ENCODE results near the gene TMEM181. TPM values are rescaled to one million over a fixed set of nuclear protein-coding genes. Genes with fewer than 3 reads are reported as not detected.
A peak's percentile ranks its signal among the peaks of the same experiment; 100 is the strongest.

The TMEM181 gene
- total and polyA plus RNA-seq, 12 donors = 8.8 to 29.1 (median 20.5) TPM

DNA sequence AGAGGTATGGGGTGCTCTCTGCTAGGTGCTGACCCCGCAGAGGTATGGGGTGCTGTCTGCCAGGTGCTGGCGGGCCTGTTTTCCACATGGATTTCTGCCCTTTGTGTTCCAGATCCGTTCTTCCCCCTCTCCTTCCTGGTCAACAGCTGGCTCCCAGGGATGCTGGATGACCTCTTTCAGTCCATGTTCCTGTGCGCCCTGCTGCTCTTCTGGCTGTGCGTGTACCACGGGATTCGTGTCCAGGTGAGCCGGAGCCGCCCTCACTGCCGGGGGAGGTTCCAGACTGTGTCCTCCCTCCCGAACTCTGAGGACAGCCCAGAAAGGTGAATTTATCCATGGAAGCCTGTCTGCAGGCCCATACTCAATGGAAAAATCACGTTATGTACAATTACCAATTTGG lies 48.3 kb downstream of the TMEM181 start:
- H3K9me3 ChIP-seq (replicated peaks in 1 of 3) = no peaks in the 10 kb centered on the region
- no peaks in the 10 kb centered on the region for H3K27me3 ChIP-seq
- intact Hi-C loops (cut with DNase I) = loop anchor here in 1 of 2 donors (10.0 kb wide), 1 partner anchor 383 kb away; no protein-coding TSS in a partner anchor
- DNase-seq = peak in 1 of 7 donors; percentile 31
- no peak overlapping the region for H3K27ac ChIP-seq
- peaks cover 0 to 13% of the 10 kb centered on the region in 2 donors for H3K4me1 ChIP-seq (replicated peaks in 1 of 2)
- TF ChIP-seq POLR2A (IDR thresholded peaks at IDR 0.05) = no peak
- TF ChIP-seq, protein P1, sequence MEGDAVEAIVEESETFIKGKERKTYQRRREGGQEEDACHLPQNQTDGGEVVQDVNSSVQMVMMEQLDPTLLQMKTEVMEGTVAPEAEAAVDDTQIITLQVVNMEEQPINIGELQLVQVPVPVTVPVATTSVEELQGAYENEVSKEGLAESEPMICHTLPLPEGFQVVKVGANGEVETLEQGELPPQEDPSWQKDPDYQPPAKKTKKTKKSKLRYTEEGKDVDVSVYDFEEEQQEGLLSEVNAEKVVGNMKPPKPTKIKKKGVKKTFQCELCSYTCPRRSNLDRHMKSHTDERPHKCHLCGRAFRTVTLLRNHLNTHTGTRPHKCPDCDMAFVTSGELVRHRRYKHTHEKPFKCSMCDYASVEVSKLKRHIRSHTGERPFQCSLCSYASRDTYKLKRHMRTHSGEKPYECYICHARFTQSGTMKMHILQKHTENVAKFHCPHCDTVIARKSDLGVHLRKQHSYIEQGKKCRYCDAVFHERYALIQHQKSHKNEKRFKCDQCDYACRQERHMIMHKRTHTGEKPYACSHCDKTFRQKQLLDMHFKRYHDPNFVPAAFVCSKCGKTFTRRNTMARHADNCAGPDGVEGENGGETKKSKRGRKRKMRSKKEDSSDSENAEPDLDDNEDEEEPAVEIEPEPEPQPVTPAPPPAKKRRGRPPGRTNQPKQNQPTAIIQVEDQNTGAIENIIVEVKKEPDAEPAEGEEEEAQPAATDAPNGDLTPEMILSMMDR (IDR thresholded peaks at IDR 0.05) = no peak
- no peak overlapping the region for H3K4me3 ChIP-seq
- 95 to 97% (median 96%) methylated on average over 9 to 12 of the region's 12 CpGs for WGBS, 4 donors
- H3K36me3 ChIP-seq (replicated peaks in 1 of 2) = peaks cover 0 to 42% of the 10 kb centered on the region in 2 donors

DNA sequence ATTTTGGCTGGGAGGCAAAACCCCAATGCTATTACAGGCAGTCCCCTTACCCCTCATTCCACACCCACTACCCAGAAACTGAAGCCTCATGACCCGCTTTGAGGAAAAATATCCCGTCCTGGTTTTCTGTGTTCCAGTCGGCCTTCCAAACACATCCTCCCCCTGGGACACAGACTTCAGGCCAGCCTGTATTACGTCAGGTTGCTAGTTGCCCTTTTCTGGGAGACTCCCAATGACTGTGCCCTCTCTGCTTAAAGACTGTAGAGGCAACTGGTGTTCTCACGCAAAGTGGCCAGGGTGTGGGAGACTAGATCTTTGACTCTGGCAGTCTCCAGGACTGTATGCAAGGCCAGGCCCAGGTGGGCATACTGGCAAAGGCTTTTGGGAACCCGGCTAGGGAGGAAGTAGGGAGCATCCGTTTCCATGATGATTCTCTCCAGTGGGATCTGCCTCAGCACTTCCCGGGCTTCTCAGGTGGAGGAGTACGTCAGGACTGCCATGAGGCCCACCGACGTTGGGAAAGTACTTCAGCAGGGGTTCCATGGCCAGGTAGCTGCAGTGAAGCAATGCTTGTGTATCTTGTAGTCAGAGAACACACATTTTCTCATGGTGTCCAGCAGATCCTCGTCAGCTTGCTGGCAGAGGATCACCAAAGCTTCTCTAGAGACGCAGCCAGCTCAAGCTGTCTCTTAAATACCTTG lies 49.7 kb downstream of the TMEM181 start:
- Histone ChIP-seq H3K4me3 (no peak overlapping the region), H3K27ac (no peak overlapping the region), H3K27me3 (no peaks in the 10 kb centered on the region), H3K9me3 (replicated peaks in 1 of 3) (no peaks in the 10 kb centered on the region), H3K4me1 (replicated peaks in 1 of 2) (peaks cover 0 to 6% of the 10 kb centered on the region in 2 donors), H3K36me3 (replicated peaks in 1 of 2) (peaks cover 0 to 42% of the 10 kb centered on the region in 2 donors)
- intact Hi-C loops (cut with DNase I) = loop anchor here in 1 of 2 donors (10.0 kb wide), 1 partner anchor 385 kb away; no protein-coding TSS in a partner anchor
- peak in 1 of 7 donors; percentile 41 for DNase-seq
- TF ChIP-seq POLR2A (IDR thresholded peaks at IDR 0.05) = no peak
- TF ChIP-seq, protein P1 (IDR thresholded peaks at IDR 0.05) = no peak
- 89 to 95% (median 93%) methylated on average over 9 to 13 of the region's 13 CpGs for WGBS, 4 donors

DNA sequence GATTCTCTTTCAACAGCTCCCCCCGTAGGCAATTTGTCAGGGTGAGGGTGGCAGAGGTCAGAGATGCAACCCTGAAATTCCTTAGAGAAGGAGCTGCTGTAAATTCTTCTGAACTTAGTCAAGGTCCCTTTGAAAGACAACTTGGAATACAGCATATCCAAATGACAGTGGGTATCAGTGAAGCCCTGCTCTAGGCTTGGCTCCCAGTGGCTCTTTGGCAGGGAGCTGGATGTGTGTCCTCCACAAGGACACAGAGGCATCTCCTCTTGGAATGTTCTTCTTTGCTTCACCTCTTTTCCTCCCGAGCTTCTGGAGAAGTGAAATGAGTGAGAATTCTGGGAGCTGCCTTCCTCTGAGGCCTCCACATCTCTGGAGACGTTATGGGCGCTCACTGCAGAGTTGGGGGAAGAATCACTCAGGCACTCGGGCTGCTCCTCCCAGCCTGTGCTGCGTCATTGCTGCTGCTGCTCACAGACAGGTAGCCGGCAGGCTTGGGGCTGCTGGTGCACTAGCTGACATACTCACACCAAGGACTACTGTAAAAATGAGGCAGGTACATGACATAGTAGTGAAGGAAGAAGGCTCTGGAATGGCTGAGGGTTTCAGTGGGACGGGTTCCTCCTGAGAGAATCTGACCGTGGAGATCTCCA lies 50.6 kb downstream of the TMEM181 start:
- no peak for TF ChIP-seq POLR2A (IDR thresholded peaks at IDR 0.05)
- TF ChIP-seq, protein P1 (IDR thresholded peaks at IDR 0.05) = no peak
- DNase-seq = peak in 3 of 7 donors; percentile 21 to 42 (median 35)
- Histone ChIP-seq H3K4me3 (no peak overlapping the region), H3K9me3 (replicated peaks in 1 of 3) (no peaks in the 10 kb centered on the region), H3K27ac (no peak overlapping the region), H3K4me1 (replicated peaks in 1 of 2) (peaks cover 0 to 6% of the 10 kb centered on the region in 2 donors), H3K27me3 (no peaks in the 10 kb centered on the region), H3K36me3 (replicated peaks in 1 of 2) (peaks cover 0 to 41% of the 10 kb centered on the region in 2 donors)
- 69 to 81% (median 72%) methylated on average over 5 to 9 of the region's 9 CpGs for WGBS, 4 donors
- intact Hi-C loops (cut with DNase I) = no loop called here

DNA sequence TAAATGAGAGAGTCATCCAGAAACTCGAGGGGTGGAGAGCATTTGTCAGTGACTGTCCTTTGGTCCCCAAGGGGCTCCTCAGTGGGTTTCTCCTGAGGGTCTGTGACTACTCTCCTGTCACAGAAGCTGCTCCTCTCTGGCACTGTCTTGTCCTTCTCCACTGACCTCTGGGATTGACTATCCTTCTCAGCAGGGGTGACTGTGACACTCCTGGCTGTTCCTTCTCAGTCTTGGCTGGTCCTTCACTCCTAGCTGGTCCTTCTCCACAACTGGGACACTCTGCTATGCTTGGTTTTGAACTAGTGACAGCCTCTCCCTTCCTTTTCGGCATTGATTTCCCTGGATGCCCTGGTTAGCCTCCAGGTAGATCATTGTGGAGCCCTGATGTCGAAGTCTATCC lies 51.1 kb downstream of the TMEM181 start:
- Histone ChIP-seq H3K36me3 (replicated peaks in 1 of 2) (peaks cover 0 to 35% of the 10 kb centered on the region in 2 donors), H3K27ac (no peak overlapping the region)

More for the DNA sequence above, 51.1 kb downstream of the TMEM181 start:
- H3K9me3 ChIP-seq (replicated peaks in 1 of 3) = no peaks in the 10 kb centered on the region
- no peak for TF ChIP-seq POLR2A (IDR thresholded peaks at IDR 0.05)
- TF ChIP-seq, protein P1 (IDR thresholded peaks at IDR 0.05) = no peak
- H3K4me3 ChIP-seq = no peak overlapping the region
- H3K4me1 ChIP-seq (replicated peaks in 1 of 2) = peaks cover 0 to 6% of the 10 kb centered on the region in 2 donors
- 77 to 84% (median 81%) methylated on average over 3 of the region's 3 CpGs for whole genome bisulfite sequencing, 4 donors
- intact Hi-C loops (cut with DNase I) = no loop called here
- no peaks in the 10 kb centered on the region for H3K27me3 ChIP-seq
- no peak for DNase-seq

Data from adrenal gland (tissue), 12 donors.